Thoracic aorta (tissue), 2 donors: ENCODE data around the gene CISD3. TPM values are rescaled to one million over a fixed set of nuclear protein-coding genes. Genes with fewer than 3 reads are reported as not detected.

ENCODE experiments used
- ATAC-seq: fragments of 150-250 bp; one replicate; pipeline ENCODE4 v1.8.0; 2017; ENCODE audit warnings: low read depth; ENCODE audit not compliant: insufficient number of reproducible peaks, low FRiP score
- DNase-seq: peaks from one replicate; pipeline ENCODE4 v3.0.0-alpha.2; 2020; ENCODE audit warnings: low spot score
- H3K27ac ChIP-seq, 2 donors: fragments of 200-600 bp; sonication (generic); 1 replicate in 1 of 2; 2 replicates in 1 of 2; pipeline ENCODE4 v1.5.1; 2016; ENCODE audit warnings: mild to moderate bottlenecking in 2 of 2, moderate library complexity in 2 of 2
- H3K27me3 ChIP-seq: fragments of 200-600 bp; sonication (generic); replicated peaks from 2 replicates; pipeline ENCODE4 v1.6.0; 2016; ENCODE audit warnings: mild to moderate bottlenecking; ENCODE audit not compliant: insufficient read depth
- H3K36me3 ChIP-seq: fragments of 200-600 bp; sonication (generic); one replicate; pipeline ENCODE4 v1.5.1; 2016
- H3K4me1 ChIP-seq, 2 donors: fragments of 200-600 bp; sonication (generic); 1 replicate in 1 of 2; 2 replicates in 1 of 2; pipeline versions ENCODE4 v1.5.1 to v1.6.0; 2016; ENCODE audit warnings: low read depth in 2 of 2, mild to moderate bottlenecking in 1 of 2; ENCODE audit not compliant: control insufficient read depth in 1 of 2
- H3K4me3 ChIP-seq: fragments of 200-600 bp; sonication (generic); 2 replicates; pipeline ENCODE4 v1.5.1; 2016; ENCODE audit warnings: mild to moderate bottlenecking
- H3K9me3 ChIP-seq: fragments of 200-600 bp; sonication (generic); 2 replicates; pipeline ENCODE4 v1.5.1; 2016
- total RNA-seq, 2 donors: library from RNA; depleted of rRNA; stranded (reverse); fragments of >200 nt; gene quantifications; one replicate each; pipeline versions ENCODE4 v1.1.0 to v1.2.3, GENCODE V29; 2016
- TF ChIP-seq, protein P1 (sequence below): fragments of 200-600 bp; sonication (generic); IDR thresholded peaks from one replicate; pipeline ENCODE4 v1.5.1; 2019; ENCODE audit warnings: antibody characterized with exemption

Gene CISD3
- total RNA-seq, 2 donors from 2014 or later = 9.3 to 9.6 TPM

DNA sequence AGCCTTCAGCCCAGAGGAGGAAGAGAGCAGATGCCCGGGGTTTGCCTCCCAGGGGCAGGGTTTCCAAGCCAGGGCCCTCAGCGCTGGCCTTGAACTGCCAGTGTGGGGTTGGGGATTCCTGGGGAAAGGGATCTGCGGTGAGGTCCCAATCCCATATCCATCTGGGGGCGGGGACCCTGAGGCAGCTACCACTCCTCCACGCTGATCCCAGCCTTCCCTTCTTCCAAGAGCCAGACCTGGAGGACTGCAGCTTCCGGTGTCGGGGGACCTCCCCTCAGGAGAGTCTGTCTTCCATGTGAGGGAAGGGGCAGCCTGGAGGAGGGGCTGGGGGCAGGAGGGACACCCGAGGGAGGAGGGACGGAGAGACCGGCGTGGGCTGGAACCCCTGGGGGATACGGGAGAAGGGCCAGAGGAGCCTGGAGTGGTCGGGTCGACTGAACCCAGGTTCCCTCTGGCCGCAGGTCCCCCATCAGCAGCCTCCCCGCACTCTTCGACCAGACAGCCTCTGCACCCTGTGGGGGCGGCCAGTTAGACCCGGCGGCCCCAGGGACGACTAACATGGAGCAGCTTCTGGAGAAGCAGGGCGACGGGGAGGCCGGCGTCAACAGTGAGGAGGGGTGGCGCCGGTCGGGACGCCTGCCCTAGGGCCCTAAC, 10.7 kb upstream of the CISD3 start:
- DNase-seq (no peak), ATAC-seq (no peak)
- Histone ChIP-seq H3K36me3 (peaks cover 64% of the 10 kb centered on the region), H3K27me3 (no peaks in the 10 kb centered on the region), H3K27ac (no peak overlapping the region), H3K4me1 (peaks cover 1 to 2% of the 10 kb centered on the region in 2 donors), H3K4me3 (no peak overlapping the region), H3K9me3 (no peaks in the 10 kb centered on the region)
- TF ChIP-seq, protein P1, sequence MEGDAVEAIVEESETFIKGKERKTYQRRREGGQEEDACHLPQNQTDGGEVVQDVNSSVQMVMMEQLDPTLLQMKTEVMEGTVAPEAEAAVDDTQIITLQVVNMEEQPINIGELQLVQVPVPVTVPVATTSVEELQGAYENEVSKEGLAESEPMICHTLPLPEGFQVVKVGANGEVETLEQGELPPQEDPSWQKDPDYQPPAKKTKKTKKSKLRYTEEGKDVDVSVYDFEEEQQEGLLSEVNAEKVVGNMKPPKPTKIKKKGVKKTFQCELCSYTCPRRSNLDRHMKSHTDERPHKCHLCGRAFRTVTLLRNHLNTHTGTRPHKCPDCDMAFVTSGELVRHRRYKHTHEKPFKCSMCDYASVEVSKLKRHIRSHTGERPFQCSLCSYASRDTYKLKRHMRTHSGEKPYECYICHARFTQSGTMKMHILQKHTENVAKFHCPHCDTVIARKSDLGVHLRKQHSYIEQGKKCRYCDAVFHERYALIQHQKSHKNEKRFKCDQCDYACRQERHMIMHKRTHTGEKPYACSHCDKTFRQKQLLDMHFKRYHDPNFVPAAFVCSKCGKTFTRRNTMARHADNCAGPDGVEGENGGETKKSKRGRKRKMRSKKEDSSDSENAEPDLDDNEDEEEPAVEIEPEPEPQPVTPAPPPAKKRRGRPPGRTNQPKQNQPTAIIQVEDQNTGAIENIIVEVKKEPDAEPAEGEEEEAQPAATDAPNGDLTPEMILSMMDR = no peak

DNA sequence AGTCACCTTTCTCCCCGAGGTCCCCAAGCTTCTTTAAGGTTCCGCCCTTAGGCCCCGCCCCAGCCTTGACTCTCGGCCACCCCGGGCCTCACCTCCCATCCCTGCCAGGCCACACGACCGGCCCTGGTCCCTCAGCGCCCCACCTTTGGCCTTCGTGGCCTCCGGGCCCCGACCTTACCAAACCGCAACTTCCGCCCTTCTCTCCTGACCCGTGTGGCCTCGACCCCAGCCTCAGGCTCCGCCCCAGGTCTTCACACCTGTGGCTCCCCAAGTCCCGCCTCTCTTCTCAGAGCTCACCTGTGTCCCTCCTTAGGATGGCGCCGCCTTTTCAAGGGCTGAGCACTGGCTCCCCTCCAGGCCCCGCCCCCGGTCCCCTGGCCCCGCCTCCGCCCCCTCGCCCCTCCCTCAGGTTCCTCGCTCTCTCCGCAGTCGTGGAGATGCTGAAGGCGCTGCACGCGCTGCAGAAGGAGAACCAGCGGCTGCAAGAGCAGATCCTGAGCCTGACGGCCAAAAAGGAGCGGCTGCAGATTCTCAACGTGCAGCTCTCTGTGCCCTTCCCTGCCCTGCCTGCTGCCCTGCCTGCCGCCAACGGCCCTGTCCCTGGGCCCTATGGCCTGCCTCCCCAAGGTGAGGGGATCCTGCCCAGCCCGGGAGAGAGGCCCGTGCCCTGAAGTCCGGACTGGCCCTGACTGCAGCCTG, 10.0 kb upstream of the CISD3 start:
- Histone ChIP-seq H3K27ac (no peak overlapping the region), H3K9me3 (no peaks in the 10 kb centered on the region), H3K4me3 (no peak overlapping the region), H3K27me3 (no peaks in the 10 kb centered on the region), H3K4me1 (peaks cover 2 to 4% of the 10 kb centered on the region in 2 donors), H3K36me3 (peaks cover 69% of the 10 kb centered on the region)
- no peak for DNase-seq
- TF ChIP-seq, protein P1 = no peak
- ATAC-seq = no peak

DNA sequence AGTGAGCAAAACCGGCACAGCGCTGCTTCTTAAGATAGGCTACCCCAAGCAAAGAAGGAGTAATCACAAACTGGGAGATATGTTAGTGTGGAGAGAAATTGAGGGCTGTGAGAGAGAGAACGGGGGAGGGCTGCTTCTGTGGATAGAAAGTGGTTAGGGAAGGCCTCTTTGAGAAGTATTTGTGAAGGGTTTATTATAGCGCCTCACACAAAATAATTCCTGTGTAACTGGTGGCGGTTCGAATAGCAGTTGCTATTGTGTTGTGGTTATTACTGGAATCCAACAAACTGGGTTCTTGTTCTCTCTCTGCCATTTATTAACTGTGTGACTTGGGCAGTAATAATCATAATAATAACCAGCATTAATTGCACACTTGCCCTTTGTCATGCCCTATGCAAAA, 9.2 kb upstream of the CISD3 start:
- Histone ChIP-seq H3K4me1 (peaks cover 2 to 4% of the 10 kb centered on the region in 2 donors), H3K4me3 (no peak overlapping the region), H3K36me3 (peaks cover 66% of the 10 kb centered on the region), H3K27me3 (no peaks in the 10 kb centered on the region), H3K9me3 (no peaks in the 10 kb centered on the region), H3K27ac (no peak overlapping the region)
- DNase-seq (no peak), ATAC-seq (no peak)
- TF ChIP-seq, protein P1 = no peak

DNA sequence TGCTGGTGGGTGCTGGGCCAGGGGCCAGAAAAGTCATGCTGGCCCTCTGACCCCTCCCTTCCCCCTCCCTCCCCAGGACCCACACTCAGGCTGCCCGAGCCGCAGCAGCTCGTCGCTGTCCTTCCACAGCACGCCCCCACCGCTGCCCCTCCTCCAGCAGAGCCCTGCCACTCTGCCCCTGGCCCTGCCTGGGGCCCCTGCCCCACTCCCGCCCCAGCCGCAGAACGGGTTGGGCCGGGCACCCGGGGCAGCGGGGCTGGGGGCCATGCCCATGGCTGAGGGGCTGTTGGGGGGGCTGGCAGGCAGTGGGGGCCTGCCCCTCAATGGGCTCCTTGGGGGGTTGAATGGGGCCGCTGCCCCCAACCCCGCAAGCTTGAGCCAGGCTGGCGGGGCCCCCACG, 8.3 kb upstream of the CISD3 start:
- Histone ChIP-seq H3K27me3 (no peaks in the 10 kb centered on the region), H3K4me3 (no peak overlapping the region), H3K36me3 (peaks cover 57% of the 10 kb centered on the region), H3K4me1 (peaks cover 2 to 4% of the 10 kb centered on the region in 2 donors), H3K27ac (no peak overlapping the region), H3K9me3 (no peaks in the 10 kb centered on the region)
- no peak for ATAC-seq
- TF ChIP-seq, protein P1 = no peak
- DNase-seq = no peak

DNA sequence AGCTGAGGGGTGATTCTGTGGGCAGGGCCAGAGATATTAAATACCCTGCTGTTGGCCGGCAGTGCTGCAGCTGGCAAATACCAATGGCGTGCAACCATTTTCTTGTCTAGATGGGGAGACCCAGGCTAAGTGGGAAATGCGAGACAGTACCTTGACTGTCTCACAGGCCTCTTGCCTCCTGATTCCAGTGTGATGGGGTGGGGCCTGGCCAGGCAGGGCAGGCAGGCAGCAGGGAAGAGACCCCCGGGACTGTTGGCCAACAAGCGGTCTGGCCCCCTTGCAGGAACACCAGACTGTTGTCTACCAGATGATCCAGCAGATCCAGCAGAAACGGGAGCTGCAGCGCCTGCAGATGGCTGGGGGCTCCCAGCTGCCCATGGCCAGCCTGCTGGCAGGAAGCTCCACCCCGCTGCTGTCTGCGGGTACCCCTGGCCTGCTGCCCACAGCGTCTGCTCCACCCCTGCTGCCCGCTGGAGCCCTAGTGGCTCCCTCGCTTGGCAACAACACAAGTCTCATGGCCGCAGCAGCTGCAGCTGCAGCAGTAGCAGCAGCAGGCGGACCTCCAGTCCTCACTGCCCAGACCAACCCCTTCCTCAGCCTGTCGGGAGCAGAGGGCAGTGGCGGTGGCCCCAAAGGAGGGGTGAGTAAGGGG, 5.7 kb upstream of the CISD3 start:
- H3K27ac ChIP-seq = no peak overlapping the region
- no peak for ATAC-seq

More for the DNA sequence above, 5.7 kb upstream of the CISD3 start:
- peaks cover 40% of the 10 kb centered on the region for H3K36me3 ChIP-seq
- no peak for DNase-seq
- TF ChIP-seq, protein P1 = no peak
- peaks cover 5 to 8% of the 10 kb centered on the region in 2 donors for H3K4me1 ChIP-seq
- H3K27me3 ChIP-seq = no peaks in the 10 kb centered on the region
- H3K4me3 ChIP-seq = no peak overlapping the region
- no peaks in the 10 kb centered on the region for H3K9me3 ChIP-seq
